Tibial nerve (tissue), 3 donors: ENCODE measurements around the gene AMIGO3.

Experiments used
- CTCF ChIP-seq, 5 experiments: fragments of 200-600 bp in 3 of 5; fragments of 450-650 bp in 2 of 5; sonication (generic) in 3 of 5; IDR thresholded peaks; one replicate each; pipeline ENCODE4 v1.5.1; 2016 to 2019; ENCODE audit warnings: antibody characterized with exemption in 5 of 5, mild to moderate bottlenecking in 3 of 5, moderate library complexity in 2 of 5
- POLR2A ChIP-seq, 2 donors: fragments of 450-650 bp; IDR thresholded peaks; one replicate each; pipeline ENCODE4 v1.6.1; 2017; ENCODE audit warnings: antibody characterized with exemption in 2 of 2, mild to moderate bottlenecking in 2 of 2, moderate library complexity in 2 of 2

- no peak for TF ChIP-seq POLR2A (IDR thresholded peaks at IDR 0.05)
- TF ChIP-seq CTCF (IDR thresholded peaks at IDR 0.05) = no peak
Measured at GRCh38 chr3:49715611-49716121, 3.8 kb downstream of the AMIGO3 start.
